Small intestine (tissue), 7 donors: ENCODE data around the gene SRRT. TPM values are rescaled to one million over a fixed set of nuclear protein-coding genes. Genes with fewer than 3 reads are reported as not detected.
"Not testable (repeated sequence)": the region's sequence is repeated elsewhere in the genome, so short reads cannot be mapped to it uniquely, and the experiment has no call there.

Source experiments
- DNase-seq, 2 donors: peaks; one replicate each; pipeline versions ENCODE4 v3.0.0 to v3.0.0-alpha.2; 2013
- FAIRE-seq: peaks from 2 replicates; lab custom pipeline; 2012; peaks lifted over from hg19 to GRCh38; lab: Jason Lieb, UNC
- H3K27ac ChIP-seq, 3 donors: one replicate each; pipeline ENCODE4 v1.5.1; 2013; ENCODE audit warnings: low read length in 2 of 3, mild to moderate bottlenecking in 2 of 3, control low read depth in 1 of 3, inconsistent platforms in 1 of 3, low read depth in 1 of 3, moderate library complexity in 1 of 3
- H3K27me3 ChIP-seq, 3 donors: one replicate each; pipeline ENCODE4 v1.6.1; 2013; ENCODE audit warnings: low read length in 3 of 3, inconsistent platforms in 1 of 3; ENCODE audit not compliant: control insufficient read depth in 3 of 3, insufficient read depth in 3 of 3
- H3K36me3 ChIP-seq, 3 donors: one replicate each; pipeline ENCODE4 v1.6.1; 2013; ENCODE audit warnings: low read length in 3 of 3, inconsistent platforms in 1 of 3, low read depth in 1 of 3, mild to moderate bottlenecking in 1 of 3, moderate library complexity in 1 of 3; ENCODE audit not compliant: control insufficient read depth in 3 of 3, insufficient read depth in 2 of 3
- H3K4me1 ChIP-seq, 3 donors: one replicate each; pipeline ENCODE4 v1.6.1; 2013; ENCODE audit warnings: low read length in 2 of 3, inconsistent platforms in 1 of 3, low read depth in 1 of 3, mild to moderate bottlenecking in 1 of 3, moderate library complexity in 1 of 3; ENCODE audit not compliant: control insufficient read depth in 3 of 3, insufficient read depth in 2 of 3
- H3K4me3 ChIP-seq, 3 donors: one replicate each; pipeline ENCODE4 v1.5.1; 2013; ENCODE audit warnings: low read length in 3 of 3, control low read depth in 1 of 3, inconsistent platforms in 1 of 3, low read depth in 1 of 3, mild to moderate bottlenecking in 1 of 3, moderate library complexity in 1 of 3
- H3K9me3 ChIP-seq, 2 donors: one replicate each; pipeline ENCODE4 v1.6.1; 2013; ENCODE audit warnings: low read depth in 1 of 2, low read length in 1 of 2; ENCODE audit not compliant: control insufficient read depth in 2 of 2, insufficient read depth in 1 of 2
- WGBS, 3 donors: extraction: QIAGEN DNeasy Blood & Tissue Kit; methylation state at CpG; one replicate each; pipeline ENCODE4 v1.1.7; 2013; 5-methylcytosine and 5-hydroxymethylcytosine counted together
- polyA plus RNA-seq, 4 donors: library from polyadenylated mRNA; stranded (reverse) in 3 of 4; unstranded in 1 of 4; fragments of 200-250 nt in 3 of 4; fragments of 120-200 nt in 1 of 4; gene quantifications; one replicate each; pipeline versions ENCODE4 v1.2.1 to v1.2.3, GENCODE V29; 2013
- donor health status: healthy with polysubstance abuse.
- donor health status: control.
- donor health status: control.
- donor health status: Bipolar disorder and iron deficiency.
- donor health status: healthy.

Gene SRRT
- polyA plus RNA-seq, 4 donors, result 77.1 to 113 (median 90.0) TPM

DNA sequence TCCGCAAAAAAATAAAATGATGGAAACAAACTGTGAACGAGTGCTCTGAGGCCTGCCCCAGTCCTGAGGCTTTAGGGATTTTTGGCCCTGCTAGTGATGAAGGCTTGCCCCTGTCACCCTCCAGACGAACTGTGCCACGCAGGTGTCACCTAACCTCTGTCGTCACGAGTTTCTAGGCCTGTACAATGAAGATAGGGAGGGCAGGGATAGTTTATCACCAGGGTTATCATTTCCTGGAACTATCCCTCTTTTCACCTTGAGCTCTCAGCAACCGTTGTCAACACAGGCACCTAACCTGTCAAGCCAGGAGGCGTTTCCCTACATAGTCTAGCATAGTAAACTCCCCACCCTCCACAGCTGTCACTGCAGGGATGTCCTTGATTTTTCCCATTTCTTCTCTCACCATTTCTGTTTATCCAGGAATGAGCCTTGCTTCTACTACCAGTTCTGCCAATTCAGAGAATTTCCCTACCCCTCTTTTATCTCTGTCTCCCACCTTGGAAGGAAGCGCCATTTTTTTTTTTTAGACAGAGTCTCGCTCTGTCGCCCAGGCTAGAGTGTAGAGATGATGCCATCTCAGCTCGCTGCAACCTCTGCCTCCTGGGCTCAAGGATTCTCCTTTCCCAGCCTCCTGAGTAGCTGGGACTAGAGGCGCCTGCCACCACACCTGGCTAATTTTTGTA is 23.0 kb downstream of the SRRT start:
- Histone ChIP-seq H3K4me3 (no peak overlapping the region), H3K4me1 (peaks cover 0 to 53% (median 5%) of the 10 kb centered on the region in 3 donors), H3K27ac (peak overlapping the region; percentile 58 to 91 (median 87)), H3K9me3 (peaks cover 0 to 3% of the 10 kb centered on the region in 2 donors), H3K36me3 (peaks cover 0 to 2% (median 0%) of the 10 kb centered on the region in 3 donors), H3K27me3 (peaks cover 0 to 19% (median 3%) of the 10 kb centered on the region in 3 donors)
- FAIRE-seq, result no peak
- peak; percentile 90 to 93 for DNase-seq
- WGBS, 3 donors, result 44 to 66% (median 53%) methylated on average over 13 of the region's 13 CpGs

DNA sequence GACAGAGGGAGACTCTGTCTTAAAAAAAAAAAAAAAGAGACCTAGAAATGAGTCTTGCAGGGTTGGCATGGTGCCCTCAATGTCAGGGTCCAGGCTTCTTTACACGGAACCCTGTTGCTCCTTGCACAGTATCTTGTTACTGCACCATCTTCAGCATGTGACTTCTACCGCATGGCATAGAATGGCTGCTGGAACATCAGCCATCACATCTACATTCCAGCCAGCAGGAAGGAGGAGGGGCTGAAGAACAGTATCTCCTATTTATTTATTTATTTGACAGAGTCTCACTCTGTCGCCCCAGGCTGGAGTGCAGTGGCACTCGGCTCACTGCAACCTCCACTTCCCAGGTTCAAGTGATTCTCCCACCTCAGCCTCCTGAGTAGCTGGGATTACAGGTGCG is 24.5 kb downstream of the SRRT start:
- no peak overlapping the region for H3K27ac ChIP-seq
- H3K9me3 ChIP-seq, result peaks cover 0 to 3% of the 10 kb centered on the region in 2 donors
- H3K27me3 ChIP-seq, result peaks cover 0 to 14% (median 3%) of the 10 kb centered on the region in 3 donors
- DNase-seq (no peak), FAIRE-seq (no peak)
- WGBS, 3 donors, result 91 to 94% (median 94%) methylated on average over 5 of the region's 5 CpGs
- H3K36me3 ChIP-seq, result no peaks in the 10 kb centered on the region
- no peak overlapping the region for H3K4me3 ChIP-seq
- peaks cover 0 to 48% (median 5%) of the 10 kb centered on the region in 3 donors for H3K4me1 ChIP-seq

DNA sequence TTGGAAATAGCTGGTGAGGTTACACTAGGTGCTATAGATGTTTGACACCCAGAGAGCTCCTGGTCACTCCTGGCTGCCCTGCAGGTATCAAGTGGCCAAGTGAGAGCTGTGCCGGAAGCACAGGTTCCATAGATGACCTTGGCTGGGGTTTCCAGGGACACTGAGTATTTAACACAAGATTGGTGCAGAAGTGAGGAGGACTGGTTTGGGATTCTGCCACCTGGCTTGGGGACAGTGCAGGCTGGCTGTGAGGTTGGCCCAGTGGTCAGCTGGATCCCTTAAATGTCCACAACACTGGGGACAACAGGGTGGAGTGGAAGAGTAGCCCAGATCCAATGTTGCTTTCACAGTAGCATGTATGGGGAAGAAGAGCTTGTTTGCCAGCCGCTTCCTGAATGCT is 26.1 kb downstream of the SRRT start:
- FAIRE-seq (no peak), DNase-seq (no peak)
- peaks cover 0 to 3% of the 10 kb centered on the region in 2 donors for H3K9me3 ChIP-seq
- 70 to 89% (median 79%) methylated on average over 2 of the region's 2 CpGs for WGBS, 3 donors
- H3K36me3 ChIP-seq, result no peaks in the 10 kb centered on the region
- peak overlapping the region in 2 of 3 donors; percentile 6 to 51 for H3K27ac ChIP-seq
- no peak overlapping the region for H3K4me3 ChIP-seq
- peaks cover 0 to 7% (median 2%) of the 10 kb centered on the region in 3 donors for H3K27me3 ChIP-seq
- peaks cover 0 to 40% (median 5%) of the 10 kb centered on the region in 3 donors for H3K4me1 ChIP-seq

DNA sequence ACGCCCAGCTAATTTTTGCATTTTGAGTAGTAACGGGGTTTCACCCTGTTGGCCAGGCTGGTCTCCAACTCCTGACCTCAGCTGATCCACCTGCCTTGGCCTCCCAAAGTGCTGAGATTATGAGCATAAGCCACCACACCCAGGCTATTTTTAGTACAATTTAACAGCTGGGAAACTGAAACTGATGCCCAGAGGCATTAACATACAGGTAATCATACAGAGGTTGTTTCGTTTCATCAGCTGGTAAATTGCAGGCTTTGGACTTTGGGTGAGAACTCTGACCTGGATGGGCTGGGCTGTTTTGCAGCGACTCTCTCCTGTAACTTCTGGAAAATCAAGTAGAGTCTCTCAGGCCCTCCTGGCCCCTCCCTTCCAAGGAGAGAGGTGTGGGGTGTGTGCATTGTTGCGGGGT is 27.0 kb downstream of the SRRT start:
- WGBS, 3 donors, result 17 to 56% (median 35%) methylated on average over 5 of the region's 5 CpGs
- no peak overlapping the region for H3K4me3 ChIP-seq
- peaks cover 0 to 34% (median 5%) of the 10 kb centered on the region in 3 donors for H3K4me1 ChIP-seq
- no peaks in the 10 kb centered on the region for H3K36me3 ChIP-seq
- FAIRE-seq (no peak), DNase-seq (peak; percentile 96 to 98)
- peaks cover 0 to 3% of the 10 kb centered on the region in 2 donors for H3K9me3 ChIP-seq
- no peaks in the 10 kb centered on the region for H3K27me3 ChIP-seq
- peak overlapping the region; percentile 66 to 86 (median 77) for H3K27ac ChIP-seq

GRCh38 chr7:100902638-100903037 is 27.7 kb downstream of the SRRT start:
- Histone ChIP-seq H3K4me1 (peaks cover 0 to 28% (median 5%) of the 10 kb centered on the region in 3 donors), H3K27ac (peak overlapping the region; percentile 66 to 86 (median 77)), H3K9me3 (peaks cover 0 to 3% of the 10 kb centered on the region in 2 donors), H3K4me3 (no peak overlapping the region), H3K36me3 (no peaks in the 10 kb centered on the region), H3K27me3 (no peaks in the 10 kb centered on the region)
- no peak for DNase-seq
- no peak for FAIRE-seq
- 58 to 80% (median 60%) methylated on average over 7 of the region's 7 CpGs for WGBS, 3 donors

- no peak for FAIRE-seq
- Histone ChIP-seq H3K27ac (no peak overlapping the region), H3K4me3 (no peak overlapping the region), H3K36me3 (no peaks in the 10 kb centered on the region), H3K4me1 (peaks cover 0 to 22% (median under 1%) of the 10 kb centered on the region in 3 donors), H3K27me3 (no peaks in the 10 kb centered on the region), H3K9me3 (peaks cover 0 to 4% of the 10 kb centered on the region in 2 donors)
- WGBS, 3 donors, result 93 to 98% (median 97%) methylated on average over 5 of the region's 5 CpGs
- DNase-seq, result no peak
These were observed 33.6 kb downstream of the SRRT start for GRCh38 chr7:100908512-100908911.

GRCh38 chr7:100910443-100910842 is 35.5 kb downstream of the SRRT start:
- H3K27me3 ChIP-seq, FAIRE-seq, H3K4me3 ChIP-seq, H3K36me3 ChIP-seq, H3K9me3 ChIP-seq: not testable (repeated sequence)
- WGBS, 3 donors, result 39 to 55% (median 43%) methylated on average over 6 to 7 of the region's 7 CpGs
- peak overlapping the region; percentile 56 to 98 (median 65) for H3K27ac ChIP-seq
- H3K4me1 ChIP-seq, result peaks cover 0 to 32% (median 2%) of the 10 kb centered on the region in 3 donors
- DNase-seq, result peak; percentile 63 to 84

DNA sequence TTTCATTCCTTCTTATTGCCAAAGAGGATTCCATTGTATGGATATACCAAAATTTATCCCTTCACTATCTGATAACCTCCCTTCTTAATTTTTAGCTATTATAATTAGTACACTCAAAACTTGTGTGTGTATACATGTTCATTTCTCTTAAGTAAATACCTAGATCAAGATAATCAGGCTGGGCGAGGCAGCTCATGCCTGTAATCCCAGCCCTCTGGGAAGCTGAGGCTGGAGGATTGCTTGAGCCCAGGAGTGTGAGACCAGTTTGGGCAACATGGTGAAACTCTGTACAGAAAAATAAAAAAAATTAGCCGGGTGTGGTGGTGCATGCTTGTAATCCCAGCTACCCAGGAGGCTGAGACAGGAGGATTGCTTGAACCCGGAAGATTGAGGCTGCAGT is 36.6 kb downstream of the SRRT start:
- H3K4me3 ChIP-seq, result no peak overlapping the region
- H3K27ac ChIP-seq, result peak overlapping the region; percentile 75 to 98 (median 90)
- H3K4me1 ChIP-seq, result peaks cover 0 to 32% (median 4%) of the 10 kb centered on the region in 3 donors
- H3K27me3 ChIP-seq, result no peaks in the 10 kb centered on the region
- H3K36me3 ChIP-seq, result no peaks in the 10 kb centered on the region
- DNase-seq (peak in 1 of 2 donors; percentile 55), FAIRE-seq (no peak)
- 39 to 78% (median 56%) methylated on average over 3 of the region's 3 CpGs for WGBS, 3 donors
- H3K9me3 ChIP-seq, result peaks cover 0 to 4% of the 10 kb centered on the region in 2 donors
